NK-92 (cell line): ENCODE results near the gene CCDC85C.

ENCODE experiments used
- DNase-seq: peaks from one replicate; lab custom pipeline; 2025; ENCODE audit not compliant: unreplicated experiment; lab: John Stamatoyannopoulos, UW

CCDC85C gene

DNA sequence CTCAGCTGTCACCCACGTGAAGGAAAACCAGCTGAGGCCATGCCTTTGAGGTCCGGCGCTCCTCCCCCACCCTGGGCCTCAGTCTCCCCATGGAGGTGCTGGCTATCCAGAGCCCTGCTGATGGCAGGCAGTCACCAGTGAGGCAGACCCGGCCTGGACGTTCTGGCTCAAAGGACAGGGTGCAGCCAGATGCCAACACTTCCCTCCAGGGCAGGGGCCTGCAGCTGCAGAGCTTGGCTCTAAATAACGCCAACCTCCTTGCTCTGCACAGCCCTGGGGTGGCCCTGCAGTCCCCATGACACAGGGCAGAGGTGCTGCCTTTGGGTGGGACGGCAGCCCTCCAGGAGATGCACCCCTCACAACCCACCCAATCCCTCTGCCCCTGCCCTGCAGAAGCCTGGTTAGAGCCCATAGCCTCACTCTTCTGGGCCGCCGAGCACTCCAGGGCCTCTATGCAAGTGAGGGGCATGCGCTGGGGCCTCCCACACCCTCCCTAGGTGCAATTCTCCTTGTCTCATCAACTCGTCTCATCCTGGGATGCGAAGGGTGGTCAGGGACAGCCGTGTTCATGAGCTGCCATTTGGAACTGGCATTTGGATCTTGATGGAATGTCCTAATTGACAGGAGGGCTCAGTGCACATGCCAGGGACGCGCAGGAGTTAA lies 30.4 kb downstream of the CCDC85C start:
- DNase-seq, result no peak

DNA sequence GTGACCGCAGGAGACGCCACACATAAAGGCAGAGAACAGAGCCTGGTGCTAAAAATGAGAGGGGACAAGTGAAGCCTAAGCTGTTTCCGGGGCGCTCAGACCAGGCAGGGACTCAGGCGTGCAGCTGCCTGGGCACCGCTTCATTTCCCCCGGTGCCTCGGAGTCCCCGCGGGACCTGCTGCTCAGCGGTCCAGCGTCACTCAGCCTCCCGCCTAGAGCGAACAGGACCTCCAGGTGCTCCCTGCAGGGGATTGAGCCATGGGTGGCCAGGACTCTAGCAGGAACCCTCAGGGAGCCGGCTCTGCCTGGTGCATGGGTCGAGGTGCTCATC lies 31.0 kb downstream of the CCDC85C start:
- DNase-seq, result no peak

DNA sequence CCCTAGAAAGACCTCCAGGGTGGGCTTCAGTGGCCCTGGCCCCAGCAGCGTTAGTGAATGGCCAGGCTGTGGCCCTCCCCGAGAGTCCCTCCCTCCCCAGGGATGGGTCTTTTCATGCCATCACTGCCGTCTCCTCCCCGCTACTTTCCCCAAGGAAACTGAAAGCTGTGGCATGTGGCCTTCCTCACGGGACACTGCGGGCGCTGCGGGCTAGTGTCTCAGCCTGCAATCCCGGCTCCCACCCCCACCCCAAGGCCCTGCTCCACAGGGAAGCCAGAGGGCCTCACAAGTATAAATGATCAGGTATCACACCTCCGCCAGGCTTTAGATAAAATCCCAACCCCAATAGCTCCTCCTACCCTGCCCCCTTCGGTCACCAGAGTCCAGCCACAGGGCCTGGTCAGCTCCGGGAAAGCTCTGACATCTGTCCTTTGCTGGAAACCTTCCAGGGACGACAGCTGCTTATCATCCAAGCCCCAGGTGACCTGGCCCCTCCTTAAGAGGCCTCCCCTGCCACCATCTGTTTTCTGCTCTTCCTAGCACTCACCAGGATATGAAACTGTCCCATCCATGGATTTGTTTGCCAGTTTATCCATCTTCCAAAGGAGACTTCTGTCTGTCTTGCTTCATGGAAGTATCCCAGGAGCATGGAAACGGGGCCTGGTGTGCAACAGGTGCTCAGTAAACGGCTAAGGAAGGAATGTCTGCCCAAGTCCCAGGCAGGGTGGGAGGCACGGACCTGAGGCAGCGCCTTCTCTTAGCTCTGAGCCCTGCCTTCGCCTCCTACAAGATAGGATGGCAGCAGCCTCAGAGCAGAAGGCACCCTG lies 31.6 kb downstream of the CCDC85C start:
- DNase-seq, result no peak

DNA sequence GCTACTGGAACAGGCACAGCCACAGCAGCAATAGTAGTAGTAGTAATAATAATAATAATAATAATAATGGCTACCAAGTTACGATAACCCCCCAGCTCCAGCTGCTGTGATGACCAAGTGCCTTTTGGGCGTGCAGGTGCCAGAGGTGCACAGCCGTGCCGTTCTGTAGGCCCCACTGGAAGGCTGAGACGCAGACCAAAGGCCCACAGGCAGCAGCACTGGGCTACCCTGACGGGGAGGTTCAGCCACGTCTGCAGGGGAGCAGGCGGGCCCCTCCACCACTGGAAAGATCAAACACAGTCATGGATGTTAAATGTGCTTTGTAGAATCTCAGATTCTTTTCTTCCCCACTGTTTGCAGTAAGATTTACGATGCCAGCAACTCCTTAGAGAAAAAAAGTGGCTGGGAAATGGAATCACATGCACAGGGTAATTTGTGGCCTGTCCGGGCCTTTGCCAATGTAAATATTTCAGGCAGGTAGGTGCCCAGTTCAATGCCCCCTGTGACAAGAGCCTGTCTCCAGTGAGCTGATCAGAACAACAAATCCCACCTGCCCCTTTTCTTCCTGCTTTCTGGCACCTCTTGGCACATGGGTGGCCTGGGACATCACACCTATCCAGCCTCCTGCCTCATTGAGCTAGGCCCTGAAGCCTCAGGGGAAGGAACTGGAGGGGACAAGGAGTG lies 32.6 kb downstream of the CCDC85C start:
- no peak for DNase-seq

DNA sequence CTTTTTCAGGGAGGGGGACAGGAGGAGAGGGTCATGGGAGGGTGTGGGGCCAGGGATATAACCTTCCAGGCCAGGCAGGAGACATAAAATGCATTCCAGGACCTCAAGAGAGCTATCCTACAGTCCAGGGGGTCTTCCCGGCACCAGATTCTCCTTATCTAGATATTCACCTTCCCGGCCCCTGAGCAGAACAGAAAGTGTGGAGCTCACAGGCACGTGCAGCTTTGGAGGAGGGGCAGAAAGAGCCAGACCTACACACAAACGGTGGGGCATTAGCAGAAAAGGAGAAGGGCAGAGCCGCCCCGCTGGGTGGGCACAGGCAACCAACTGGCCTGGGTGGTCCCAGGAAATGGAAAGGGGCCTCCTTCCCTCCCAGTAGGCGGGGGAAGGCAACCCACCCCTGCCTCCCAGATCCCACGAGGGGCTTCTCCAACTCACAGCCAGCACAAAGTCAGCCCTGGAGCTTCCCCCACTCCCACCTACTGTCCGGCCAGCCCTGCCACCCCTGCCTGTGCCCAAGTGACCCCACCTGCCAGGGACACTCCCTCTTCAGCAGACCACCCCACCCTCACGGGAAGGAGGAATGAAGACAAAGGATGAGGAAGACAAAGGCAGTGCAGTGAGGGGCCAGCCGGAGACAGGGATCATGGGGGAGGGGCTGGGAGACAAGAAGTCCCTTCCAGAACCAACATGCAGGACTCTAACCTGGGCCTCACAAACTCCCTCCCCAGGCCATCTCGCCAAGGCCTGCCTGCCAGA lies 33.3 kb downstream of the CCDC85C start:
- DNase-seq, result no peak

DNA sequence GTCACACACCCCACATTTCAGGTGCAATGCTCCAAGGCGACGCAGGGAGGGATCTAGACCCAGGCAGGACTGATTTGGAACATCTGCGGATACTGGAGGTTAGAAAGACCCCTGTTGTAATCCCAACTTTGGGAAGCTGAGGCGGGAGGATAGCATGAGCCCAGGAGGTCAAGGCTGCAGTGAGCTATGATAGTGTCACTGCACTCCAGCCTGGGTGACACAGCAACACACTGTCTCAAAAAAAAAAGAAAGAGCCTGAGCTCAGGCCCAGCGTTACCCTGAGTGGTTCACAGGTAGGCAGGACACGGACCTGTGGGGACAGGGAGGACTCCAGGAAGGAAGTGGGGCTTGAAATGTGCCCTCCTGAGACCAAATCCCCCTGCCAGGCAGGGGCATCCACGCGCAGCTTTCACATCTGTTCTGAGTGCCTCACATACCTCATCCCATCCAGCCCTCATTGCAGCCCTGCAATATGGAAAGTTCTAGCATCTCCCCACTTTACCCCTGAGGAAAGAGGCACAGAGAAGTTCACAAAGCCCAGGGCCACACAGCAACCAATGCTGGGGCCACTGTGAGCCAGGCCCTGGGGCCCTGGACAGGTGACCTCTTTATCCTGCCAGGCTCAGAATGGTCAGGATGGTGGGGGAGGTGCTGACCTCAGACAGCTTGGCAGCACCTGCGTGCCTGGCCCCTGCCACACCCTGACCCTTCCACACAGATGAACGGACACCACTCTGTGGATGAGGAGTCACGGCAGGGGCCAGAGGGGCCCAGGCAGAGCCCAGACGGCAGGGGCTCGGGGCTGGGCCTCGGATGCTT lies 34.1 kb downstream of the CCDC85C start:
- DNase-seq, result no peak

DNA sequence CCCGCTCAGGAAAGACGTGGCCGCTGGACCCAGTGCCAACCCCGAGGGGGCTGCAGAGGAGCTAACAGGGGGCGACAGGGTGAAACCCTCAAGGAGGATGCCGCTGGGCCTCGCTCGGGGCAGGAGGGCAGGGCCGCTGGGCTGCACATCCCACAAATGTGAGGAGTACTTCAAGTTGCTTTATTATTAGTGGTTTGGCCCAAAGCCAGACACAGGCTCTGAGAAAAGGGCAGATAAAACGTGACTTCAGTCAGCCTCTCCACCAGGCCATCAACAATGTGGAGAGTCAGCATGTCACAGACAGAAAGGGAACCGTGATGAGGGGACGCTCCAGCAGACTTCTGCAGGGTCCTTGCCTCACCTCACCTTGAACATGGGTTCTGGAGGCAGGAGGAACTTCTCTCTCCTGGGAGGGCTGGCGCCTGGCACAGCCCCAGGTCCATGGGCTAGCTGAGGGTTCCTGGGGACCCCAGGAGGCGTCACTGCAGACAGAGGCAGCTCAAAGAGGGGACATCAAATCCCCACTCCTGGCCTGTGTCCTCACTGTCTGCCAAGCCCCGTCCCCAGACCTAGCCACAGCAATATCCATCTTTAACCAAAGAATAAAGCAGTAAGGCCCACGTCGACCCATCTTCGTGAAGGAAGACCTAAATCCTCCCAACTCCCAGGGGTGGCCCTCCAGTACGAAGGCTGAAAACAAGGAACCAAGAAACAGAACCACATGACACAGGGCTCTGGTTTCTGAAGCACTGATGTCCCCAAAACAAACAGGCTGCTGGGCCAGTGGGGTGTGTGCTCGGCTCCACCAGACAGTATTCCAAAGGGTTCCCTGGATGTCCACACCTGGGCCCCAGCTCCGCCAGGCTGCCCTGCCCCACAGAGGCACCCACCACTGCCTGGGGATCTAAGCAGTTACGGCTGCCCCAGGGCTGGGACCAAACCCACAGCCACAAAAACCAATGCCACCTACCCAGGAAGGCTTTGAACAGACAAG lies 35.1 kb downstream of the CCDC85C start:
- no peak for DNase-seq

DNA sequence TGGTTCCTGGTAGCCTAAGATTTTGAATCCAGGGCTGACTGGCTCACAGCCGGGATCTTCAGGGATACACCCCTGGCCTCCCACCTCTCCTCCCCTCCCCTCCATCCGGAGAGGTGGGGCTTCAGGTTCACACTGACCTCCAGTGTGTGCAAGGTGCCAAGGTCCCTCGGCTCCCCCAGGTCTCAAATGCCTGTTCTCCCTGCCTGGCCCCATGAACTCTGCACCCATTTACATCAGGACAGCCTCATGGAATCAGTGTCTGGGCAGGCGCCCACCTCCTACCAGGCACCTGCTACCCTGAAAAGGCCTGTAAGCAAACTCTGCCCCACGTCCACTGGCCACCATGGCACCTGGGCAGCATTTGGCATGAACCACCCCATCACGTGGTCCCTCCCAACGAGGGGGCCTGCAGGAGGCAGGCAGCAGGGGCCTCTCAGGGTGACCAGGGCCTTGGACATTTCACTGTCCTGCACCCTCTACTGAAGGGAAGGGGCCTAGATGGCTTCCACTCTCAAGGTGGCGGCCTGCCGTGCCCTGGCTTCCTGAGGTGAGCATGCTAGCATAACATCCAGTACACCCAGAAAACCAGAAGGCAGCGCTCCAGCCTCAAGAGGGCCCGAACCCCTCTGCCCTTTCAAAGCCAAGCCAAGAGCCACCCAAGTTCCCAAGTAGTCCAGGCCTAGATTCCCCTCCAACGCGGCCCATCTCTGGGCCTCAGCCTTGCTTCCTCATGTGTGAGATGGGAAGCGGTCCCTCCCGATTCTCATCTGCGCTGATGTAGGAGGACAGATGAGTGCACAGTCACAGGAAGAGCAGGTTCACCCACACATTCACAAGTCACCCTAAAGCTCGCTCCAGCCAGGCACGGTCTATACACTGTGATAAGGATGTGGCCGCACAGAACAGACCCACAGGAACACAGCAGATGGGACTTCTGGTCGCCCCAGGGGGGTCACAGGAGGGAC lies 37.3 kb downstream of the CCDC85C start:
- DNase-seq, result no peak

DNA sequence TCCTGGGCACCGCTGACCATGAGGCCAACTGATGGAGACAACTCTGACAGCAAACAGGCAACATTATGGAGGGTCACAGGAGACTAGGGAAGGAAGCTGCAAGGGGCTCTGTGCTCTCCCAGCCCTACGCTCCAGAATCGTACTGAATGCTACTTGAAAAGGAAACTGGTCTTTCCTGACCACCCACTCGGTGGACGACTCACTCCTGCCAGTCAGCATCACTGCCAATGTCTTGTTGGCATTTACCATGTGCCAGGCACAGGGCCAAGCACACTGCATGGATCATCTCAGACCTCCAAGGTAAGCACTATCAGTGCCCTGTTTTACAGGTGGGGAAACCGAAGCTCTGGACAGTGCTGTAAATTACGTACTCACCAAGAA lies 38.0 kb downstream of the CCDC85C start:
- no peak for DNase-seq

DNA sequence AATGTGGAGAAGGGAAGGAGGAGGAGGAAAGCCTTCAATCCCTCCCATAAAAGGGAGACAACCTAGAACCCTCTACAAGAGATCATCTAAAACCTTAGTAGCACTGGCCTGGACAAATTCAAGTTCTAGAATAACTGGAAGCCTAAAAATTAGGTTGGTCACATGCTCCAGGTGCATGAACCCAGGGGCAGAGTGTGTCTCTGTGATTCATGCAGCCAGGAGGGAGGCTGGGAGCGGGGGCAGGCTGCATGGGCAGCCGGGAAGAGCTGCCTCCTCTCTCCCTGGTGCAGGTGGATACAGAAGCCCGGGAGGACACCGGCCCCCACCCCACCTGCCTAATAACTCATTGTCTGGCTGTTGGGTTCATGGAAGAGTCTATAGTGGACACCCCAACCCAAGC lies 38.6 kb downstream of the CCDC85C start:
- DNase-seq, result no peak

DNA sequence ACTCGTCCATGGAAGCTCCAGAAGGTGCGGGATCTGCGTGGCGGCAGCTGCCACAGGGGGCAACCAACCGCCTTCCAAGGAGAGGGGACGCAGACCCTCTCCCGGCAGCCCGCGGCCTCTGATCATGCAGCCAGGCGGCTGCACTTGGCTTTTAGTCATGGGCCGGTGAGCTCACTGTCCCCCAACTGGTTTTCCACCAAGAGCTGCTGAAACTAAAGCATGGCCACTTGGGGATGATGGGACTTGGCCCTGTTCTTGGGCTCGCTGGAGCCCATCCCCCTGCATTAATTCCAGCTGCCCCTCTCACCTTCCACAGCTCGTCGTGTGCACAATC lies 39.1 kb downstream of the CCDC85C start:
- no peak for DNase-seq

DNA sequence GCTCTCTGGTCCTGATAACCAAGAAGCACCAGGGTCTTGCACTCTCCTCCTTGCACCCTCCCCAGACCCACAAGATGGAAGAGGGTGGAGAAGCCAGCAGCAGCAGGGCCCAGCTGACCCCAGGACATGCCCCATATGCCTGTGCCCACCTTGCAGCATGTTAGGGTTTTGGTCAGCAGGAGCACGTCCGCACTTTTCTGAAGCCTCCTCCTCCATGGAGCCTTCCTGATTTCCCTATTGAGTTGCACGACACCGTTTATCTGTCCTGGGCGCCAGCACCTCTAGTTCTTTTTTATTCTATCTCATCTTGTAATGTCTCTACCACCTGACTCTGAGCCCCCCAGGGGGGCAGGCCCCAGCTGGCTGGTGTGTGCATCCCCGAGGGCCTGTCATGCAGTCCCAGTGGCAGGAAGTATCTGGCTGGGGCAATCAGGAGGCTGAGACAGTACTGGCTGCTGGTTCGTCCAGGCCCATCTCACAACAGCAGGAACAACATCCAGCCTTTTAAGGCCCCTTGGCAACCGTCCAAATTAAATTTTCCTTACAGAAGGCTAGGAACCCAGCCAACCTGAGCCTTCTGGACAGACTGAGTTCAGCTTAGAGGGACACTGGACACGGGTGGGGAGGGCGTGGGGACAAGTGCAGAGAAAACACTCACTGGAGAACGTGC lies 39.6 kb downstream of the CCDC85C start:
- DNase-seq, result no peak

DNA sequence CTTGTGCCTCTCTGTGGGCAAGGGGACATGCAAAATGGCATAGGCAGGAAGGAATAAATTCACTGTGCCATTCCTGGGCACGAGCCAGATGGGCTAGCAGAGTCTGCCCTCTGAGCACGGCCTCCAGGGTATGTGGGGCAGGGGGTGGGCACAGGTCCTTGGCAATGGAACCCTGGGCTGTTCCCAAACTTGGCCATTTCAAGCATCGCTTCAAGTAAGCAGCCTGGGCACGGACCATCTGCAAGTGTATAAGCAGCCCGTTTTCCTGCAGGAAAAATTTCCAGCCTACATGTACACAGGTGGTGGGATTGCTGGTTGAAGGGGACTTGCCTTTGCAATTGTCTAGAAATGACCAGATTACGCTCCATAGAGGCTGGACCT lies 40.3 kb downstream of the CCDC85C start:
- no peak for DNase-seq

DNA sequence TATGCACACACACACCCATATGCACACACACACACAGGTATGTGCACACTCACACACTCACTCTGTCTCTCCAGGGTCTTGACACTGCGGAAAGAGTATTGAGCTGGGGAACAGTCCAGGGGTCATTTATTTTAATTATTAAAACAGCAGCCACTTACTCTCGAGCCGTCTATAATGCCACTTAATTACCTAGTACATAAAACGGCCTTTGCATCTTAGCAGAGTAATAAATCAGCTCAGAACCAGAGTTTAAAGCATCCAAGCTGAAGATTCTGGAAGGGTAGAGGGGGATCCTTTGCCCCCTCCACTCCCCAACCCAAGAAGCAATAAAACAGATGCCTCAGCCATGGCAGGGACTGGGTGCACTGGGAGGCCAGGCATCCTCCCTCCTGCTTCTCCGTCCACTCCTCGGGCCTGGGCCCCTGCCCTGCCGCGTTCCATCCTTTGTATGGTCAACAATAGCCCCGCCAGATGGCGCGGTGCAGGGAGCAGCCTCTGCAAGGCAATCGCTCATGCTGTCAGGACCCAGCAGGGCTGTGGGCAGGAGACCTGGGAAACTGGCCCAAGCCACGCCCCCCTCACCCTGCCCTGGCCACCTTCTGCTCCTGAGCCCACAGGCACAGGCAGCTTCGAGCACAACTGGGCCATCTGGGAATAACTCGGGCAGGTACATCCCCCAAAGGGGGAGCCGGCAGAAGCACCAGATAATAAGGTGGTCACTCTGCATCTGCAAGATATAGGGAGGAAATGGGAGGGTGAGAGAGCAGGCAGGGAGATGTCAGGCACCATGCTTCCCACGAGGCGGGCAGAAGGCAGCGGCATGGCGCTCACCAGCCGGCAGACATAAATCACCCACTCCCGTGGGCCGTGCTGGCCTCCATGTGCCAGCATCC lies 40.9 kb downstream of the CCDC85C start:
- DNase-seq, result no peak

DNA sequence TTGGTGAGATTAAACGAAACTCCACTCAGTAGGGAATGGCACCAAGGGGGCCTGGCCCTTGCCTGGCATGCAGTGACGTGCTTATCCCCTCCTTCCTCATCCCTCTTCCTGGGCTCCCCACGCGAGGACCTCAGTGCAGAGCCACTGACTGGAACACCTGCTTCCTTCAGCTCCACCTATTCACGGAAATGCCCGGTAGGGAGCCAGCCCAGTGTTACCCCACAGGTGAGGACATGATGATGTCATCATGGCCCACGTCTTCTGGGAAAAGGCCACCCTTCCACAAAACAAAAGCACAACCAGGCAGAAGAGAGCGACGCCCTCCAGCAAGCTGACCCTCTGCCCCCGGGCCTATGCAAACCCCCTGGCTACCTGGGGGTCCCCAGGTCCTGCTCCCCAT lies 42.1 kb downstream of the CCDC85C start:
- no peak for DNase-seq

DNA sequence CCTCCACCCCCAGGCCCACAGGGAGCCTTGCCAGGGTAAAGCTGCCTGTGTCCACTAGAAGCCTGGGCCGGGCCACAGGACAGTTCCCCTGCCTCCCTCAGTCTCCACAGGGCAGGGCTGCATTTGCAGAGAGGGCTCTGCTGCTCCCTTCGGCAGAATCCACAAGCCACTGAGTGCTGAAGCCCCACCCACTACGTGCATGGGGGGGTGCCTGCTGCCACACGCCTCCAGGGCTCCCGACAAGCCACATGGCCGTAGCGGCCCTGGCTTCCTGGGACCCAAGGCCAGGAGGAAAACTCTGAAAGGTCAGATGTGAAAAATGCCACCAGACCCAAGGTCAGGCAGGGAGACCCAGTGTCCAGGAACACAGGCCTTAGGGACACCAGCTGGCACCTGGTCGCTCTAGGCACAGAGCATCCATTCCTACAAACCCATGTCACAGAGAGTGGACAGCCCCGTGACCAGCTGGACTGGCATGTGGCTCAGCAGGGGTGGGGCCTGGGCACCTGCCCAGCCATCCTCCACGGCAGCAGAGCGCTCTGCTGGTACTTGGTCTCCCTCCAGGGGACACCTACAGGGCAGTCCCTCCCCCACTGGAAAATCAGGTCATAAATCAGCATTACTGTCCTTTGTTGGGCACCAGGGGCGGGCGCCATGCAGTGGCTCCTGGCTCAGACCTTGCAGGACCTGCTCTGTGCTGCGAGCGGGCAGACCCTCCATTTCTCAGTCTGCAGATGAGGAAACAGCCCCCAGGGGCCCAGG lies 42.9 kb downstream of the CCDC85C start:
- DNase-seq, result no peak
